H1 (cell line): ENCODE results near the gene HOXB9. TPM values are rescaled to one million over a fixed set of nuclear protein-coding genes. Genes with fewer than 3 reads are reported as not detected.

ENCODE experiments used
- CBX8 ChIP-seq: fragments of 300-800, 300-1000 bp; sonication (generic); IDR thresholded peaks from 2 replicates; pipeline ENCODE4 v1.7.1; 2016; ENCODE audit warnings: low read depth, low read length, borderline replicate concordance
- EP300 ChIP-seq, 2 experiments: IDR thresholded peaks; 1 replicate in 1 of 2; 2 replicates in 1 of 2; pipeline ENCODE4 v1.6.1; 2011 to 2012; ENCODE audit warnings: low read depth in 2 of 2, low read length in 2 of 2, mild to moderate bottlenecking in 2 of 2, borderline replicate concordance in 1 of 2, inconsistent platforms in 1 of 2, moderate library complexity in 1 of 2
- HDAC6 ChIP-seq: IDR thresholded peaks from one replicate; pipeline ENCODE4 v1.7.1; 2012; ENCODE audit warnings: low read depth, mild to moderate bottlenecking, inconsistent platforms, low read length, moderate library complexity
- JUND ChIP-seq: IDR thresholded peaks from 2 replicates; pipeline ENCODE4 v1.6.1; 2011; ENCODE audit warnings: mild to moderate bottlenecking, improper control_type of control experiment, low read length
- KDM5A ChIP-seq: fragments of 200-600 bp; IDR thresholded peaks from 2 replicates; pipeline ENCODE4 v1.7.1; 2012; ENCODE audit warnings: mild to moderate bottlenecking, low read length, inconsistent platforms, mixed read lengths
- MAFK ChIP-seq: IDR thresholded peaks from 2 replicates; pipeline ENCODE4 v1.6.1; 2012; ENCODE audit warnings: low read depth, mild to moderate bottlenecking, improper control_type of control experiment, low read length
- NANOG ChIP-seq: IDR thresholded peaks from 2 replicates; pipeline ENCODE4 v1.6.1; 2011; ENCODE audit warnings: low read length, low read depth, mild to moderate bottlenecking, inconsistent platforms; ENCODE audit not compliant: insufficient read depth, poor library complexity, severe bottlenecking
- PHF8 ChIP-seq: fragments of 200-600 bp; sonication (generic); conservative IDR thresholded peaks from 2 replicates; pipeline ENCODE4 v1.7.1; 2012; ENCODE audit warnings: low read depth, mild to moderate bottlenecking, inconsistent platforms, low read length, moderate library complexity
- RBBP5 ChIP-seq: IDR thresholded peaks from 2 replicates; pipeline ENCODE4 v1.7.1; 2012; ENCODE audit warnings: low read depth, mild to moderate bottlenecking, inconsistent platforms, low read length, moderate library complexity, borderline replicate concordance
- RXRA ChIP-seq: IDR thresholded peaks from 2 replicates; pipeline ENCODE4 v1.6.1; 2011; ENCODE audit warnings: low read depth, mild to moderate bottlenecking, low read length, moderate library complexity; ENCODE audit not compliant: insufficient read depth
- SAP30 ChIP-seq: fragments of 300-600 bp; sonication (generic); IDR thresholded peaks from 2 replicates; pipeline ENCODE4 v1.7.1; 2012; ENCODE audit warnings: low read length, moderate library complexity, mild to moderate bottlenecking, inconsistent platforms; ENCODE audit not compliant: insufficient read depth, insufficient replicate concordance
- SIN3A ChIP-seq, 2 experiments: IDR thresholded peaks in 1 of 2; conservative IDR thresholded peaks in 1 of 2; 2 replicates each; pipeline ENCODE4 v1.6.1; 2011 to 2012; ENCODE audit warnings: low read length in 2 of 2, improper control_type of control experiment in 1 of 2, low read depth in 1 of 2, mild to moderate bottlenecking in 1 of 2
- SP4 ChIP-seq: IDR thresholded peaks from 2 replicates; pipeline ENCODE4 v1.6.1; 2012; ENCODE audit warnings: low read length, inconsistent platforms
- SUZ12 ChIP-seq: fragments of 200-600 bp; sonication (generic); IDR thresholded peaks from 2 replicates; pipeline ENCODE4 v1.6.1; 2012; ENCODE audit warnings: mild to moderate bottlenecking, inconsistent platforms, low read length, moderate library complexity, mixed read lengths
- TBP ChIP-seq: IDR thresholded peaks from 2 replicates; pipeline ENCODE4 v1.6.1; 2011; ENCODE audit warnings: low read depth, low read length, improper control_type of control experiment
- YY1 ChIP-seq: IDR thresholded peaks from 2 replicates; pipeline ENCODE4 v1.6.1; 2011; ENCODE audit warnings: low read depth, mild to moderate bottlenecking, low read length
- polyA plus RNA-seq, 7 experiments: library from polyadenylated mRNA; depleted of rRNA in 3 of 7; stranded (reverse) in 5 of 7; unstranded in 2 of 7; fragments of >200 nt in 5 of 7; fragments of 200-250 nt in 2 of 7; gene quantifications; 1 replicate in 5 of 7; 2 replicates in 1 of 7; 4 replicates in 1 of 7; pipeline versions ENCODE4 v1.2.1 to v1.2.3, GENCODE V29; 2011 to 2013; ENCODE audit warnings: missing spikeins in 2 of 7, mixed read lengths in 2 of 7
- total RNA-seq: library from RNA; stranded (reverse); fragmentation: NEBNext Ultra II Directional; extraction: Animal tissue kit (Norgen Biotek cat#: 25700); gene quantifications from 2 replicates; pipeline ENCODE4 v1.2.1, GENCODE V29; 2021
- TF ChIP-seq, protein P1 (sequence below): IDR thresholded peaks from 2 replicates; pipeline ENCODE4 v1.6.1; 2011; ENCODE audit warnings: low read length, improper control_type of control experiment
- TF ChIP-seq, protein P2 (sequence below): IDR thresholded peaks from 2 replicates; pipeline ENCODE4 v1.6.1; 2012; ENCODE audit warnings: inconsistent platforms

Gene HOXB9
- total and polyA plus RNA-seq, 2 of the 8 experiments (the other 6 are each of a cell fraction or from before 2014, with no cell fraction given): not detected

GRCh38 chr17:48642059-48642842, 16.1 kb upstream of the HOXB9 start (continued):
- no peak for TF ChIP-seq EP300 (IDR thresholded peaks at IDR 0.05; ENCODE audit: borderline replicate concordance in 1 of 2, low read depth in 2 of 2, low read length in 2 of 2)
- TF ChIP-seq MAFK: no peak
- TF ChIP-seq KDM5A: no peak
- TF ChIP-seq HDAC6: no peak
- no peak for TF ChIP-seq NANOG
- TF ChIP-seq, protein P1, sequence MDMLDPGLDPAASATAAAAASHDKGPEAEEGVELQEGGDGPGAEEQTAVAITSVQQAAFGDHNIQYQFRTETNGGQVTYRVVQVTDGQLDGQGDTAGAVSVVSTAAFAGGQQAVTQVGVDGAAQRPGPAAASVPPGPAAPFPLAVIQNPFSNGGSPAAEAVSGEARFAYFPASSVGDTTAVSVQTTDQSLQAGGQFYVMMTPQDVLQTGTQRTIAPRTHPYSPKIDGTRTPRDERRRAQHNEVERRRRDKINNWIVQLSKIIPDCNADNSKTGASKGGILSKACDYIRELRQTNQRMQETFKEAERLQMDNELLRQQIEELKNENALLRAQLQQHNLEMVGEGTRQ: no peak
- TF ChIP-seq TBP: no peak
- 0 out of 2 replicates have a peak, but pooled peaks have one; percentile 34 for TF ChIP-seq CBX8
- TF ChIP-seq PHF8: no peak
- no peak for TF ChIP-seq RBBP5
- 0 out of 4 replicates have a peak, but pooled peaks of 1 of the 2 experiments have one; percentile 33 for TF ChIP-seq SIN3A (conservative IDR thresholded peaks at IDR 0.05 in 1 of 2, IDR thresholded peaks at IDR 0.05 in 1 of 2; ENCODE audit: low read depth in 1 of 2, low read length in 2 of 2)
- peak; percentile 95 for TF ChIP-seq SUZ12
- no peak for TF ChIP-seq SP4
- TF ChIP-seq YY1: 0 out of 2 replicates have a peak, but pooled peaks have one; percentile 12
- TF ChIP-seq, protein P2, sequence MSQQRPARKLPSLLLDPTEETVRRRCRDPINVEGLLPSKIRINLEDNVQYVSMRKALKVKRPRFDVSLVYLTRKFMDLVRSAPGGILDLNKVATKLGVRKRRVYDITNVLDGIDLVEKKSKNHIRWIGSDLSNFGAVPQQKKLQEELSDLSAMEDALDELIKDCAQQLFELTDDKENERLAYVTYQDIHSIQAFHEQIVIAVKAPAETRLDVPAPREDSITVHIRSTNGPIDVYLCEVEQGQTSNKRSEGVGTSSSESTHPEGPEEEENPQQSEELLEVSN: no peak
- TF ChIP-seq JUND: no peak
- TF ChIP-seq RXRA: no peak
- no peak for TF ChIP-seq SAP30
